Small intestine (tissue), 7 donors: ENCODE data around the gene MYO15A. TPM values are rescaled to one million over a fixed set of nuclear protein-coding genes. Genes with fewer than 3 reads are reported as not detected.

Source experiments
- DNase-seq, 2 donors: peaks; one replicate each; pipeline versions ENCODE4 v3.0.0 to v3.0.0-alpha.2; 2013
- FAIRE-seq: peaks from 2 replicates; lab custom pipeline; 2012; peaks lifted over from hg19 to GRCh38; lab: Jason Lieb, UNC
- H3K27ac ChIP-seq, 3 donors: one replicate each; pipeline ENCODE4 v1.5.1; 2013; ENCODE audit warnings: low read length in 2 of 3, mild to moderate bottlenecking in 2 of 3, control low read depth in 1 of 3, inconsistent platforms in 1 of 3, low read depth in 1 of 3, moderate library complexity in 1 of 3
- H3K27me3 ChIP-seq, 3 donors: one replicate each; pipeline ENCODE4 v1.6.1; 2013; ENCODE audit warnings: low read length in 3 of 3, inconsistent platforms in 1 of 3; ENCODE audit not compliant: control insufficient read depth in 3 of 3, insufficient read depth in 3 of 3
- H3K36me3 ChIP-seq, 3 donors: one replicate each; pipeline ENCODE4 v1.6.1; 2013; ENCODE audit warnings: low read length in 3 of 3, inconsistent platforms in 1 of 3, low read depth in 1 of 3, mild to moderate bottlenecking in 1 of 3, moderate library complexity in 1 of 3; ENCODE audit not compliant: control insufficient read depth in 3 of 3, insufficient read depth in 2 of 3
- H3K4me1 ChIP-seq, 3 donors: one replicate each; pipeline ENCODE4 v1.6.1; 2013; ENCODE audit warnings: low read length in 2 of 3, inconsistent platforms in 1 of 3, low read depth in 1 of 3, mild to moderate bottlenecking in 1 of 3, moderate library complexity in 1 of 3; ENCODE audit not compliant: control insufficient read depth in 3 of 3, insufficient read depth in 2 of 3
- H3K4me3 ChIP-seq, 3 donors: one replicate each; pipeline ENCODE4 v1.5.1; 2013; ENCODE audit warnings: low read length in 3 of 3, control low read depth in 1 of 3, inconsistent platforms in 1 of 3, low read depth in 1 of 3, mild to moderate bottlenecking in 1 of 3, moderate library complexity in 1 of 3
- H3K9me3 ChIP-seq, 2 donors: one replicate each; pipeline ENCODE4 v1.6.1; 2013; ENCODE audit warnings: low read depth in 1 of 2, low read length in 1 of 2; ENCODE audit not compliant: control insufficient read depth in 2 of 2, insufficient read depth in 1 of 2
- WGBS, 3 donors: extraction: QIAGEN DNeasy Blood & Tissue Kit; methylation state at CpG; one replicate each; pipeline ENCODE4 v1.1.7; 2013; 5-methylcytosine and 5-hydroxymethylcytosine counted together
- polyA plus RNA-seq, 4 donors: library from polyadenylated mRNA; stranded (reverse) in 3 of 4; unstranded in 1 of 4; fragments of 200-250 nt in 3 of 4; fragments of 120-200 nt in 1 of 4; gene quantifications; one replicate each; pipeline versions ENCODE4 v1.2.1 to v1.2.3, GENCODE V29; 2013
- donor health status: healthy with polysubstance abuse.
- donor health status: control.
- donor health status: control.
- donor health status: Bipolar disorder and iron deficiency.
- donor health status: healthy.

The MYO15A gene
- polyA plus RNA-seq, 4 donors: 0.22 to 2.7 (median 1.6) TPM

- peaks cover 0 to 17% of the 10 kb centered on the region in 2 donors for H3K9me3 ChIP-seq
- no peaks in the 10 kb centered on the region for H3K4me1 ChIP-seq
- no peak overlapping the region for H3K4me3 ChIP-seq
- DNase-seq (no peak), FAIRE-seq (no peak)
- no peaks in the 10 kb centered on the region for H3K27me3 ChIP-seq
- no peaks in the 10 kb centered on the region for H3K36me3 ChIP-seq
- 88 to 91% (median 91%) methylated on average over 33 of the region's 33 CpGs for WGBS, 3 donors
- no peak overlapping the region for H3K27ac ChIP-seq
These were observed 9.7 kb downstream of the MYO15A start for GRCh38 chr17:18117982-18118975.

- WGBS, 3 donors: 97% methylated on average over 48 to 57 of the region's 57 CpGs
- H3K36me3 ChIP-seq: no peaks in the 10 kb centered on the region
- DNase-seq (no peak), FAIRE-seq (no peak)
- no peak overlapping the region for H3K27ac ChIP-seq
- H3K27me3 ChIP-seq: peaks cover 0 to 1% (median 0%) of the 10 kb centered on the region in 3 donors
- no peaks in the 10 kb centered on the region for H3K4me1 ChIP-seq
- H3K9me3 ChIP-seq: peaks cover 0 to 17% of the 10 kb centered on the region in 2 donors
- H3K4me3 ChIP-seq: no peak overlapping the region
These were observed 10.7 kb downstream of the MYO15A start for GRCh38 chr17:18119166-18119745.

- Histone ChIP-seq H3K36me3 (no peaks in the 10 kb centered on the region), H3K9me3 (peaks cover 0 to 17% of the 10 kb centered on the region in 2 donors), H3K27me3 (peaks cover 0 to 2% (median 0%) of the 10 kb centered on the region in 3 donors), H3K4me3 (no peak overlapping the region), H3K4me1 (no peaks in the 10 kb centered on the region), H3K27ac (no peak overlapping the region)
- 96 to 98% (median 97%) methylated on average over 28 to 30 of the region's 30 CpGs for WGBS, 3 donors
- DNase-seq (no peak), FAIRE-seq (no peak)
These were observed 11.4 kb downstream of the MYO15A start for GRCh38 chr17:18119938-18120337.

- H3K4me3 ChIP-seq: no peak overlapping the region
- no peak for FAIRE-seq
- H3K4me1 ChIP-seq: no peaks in the 10 kb centered on the region
- H3K36me3 ChIP-seq: no peaks in the 10 kb centered on the region
- H3K27me3 ChIP-seq: peaks cover 0 to 2% (median 0%) of the 10 kb centered on the region in 3 donors
- no peak for DNase-seq
- no peak overlapping the region for H3K27ac ChIP-seq
- H3K9me3 ChIP-seq: peaks cover 0 to 17% of the 10 kb centered on the region in 2 donors
- 86 to 95% (median 93%) methylated on average over 39 to 68 of the region's 68 CpGs for WGBS, 3 donors
These were observed 12.0 kb downstream of the MYO15A start for GRCh38 chr17:18120461-18121017.

GRCh38 chr17:18121144-18121910, 12.8 kb downstream of the MYO15A start:
- Histone ChIP-seq H3K36me3 (no peaks in the 10 kb centered on the region), H3K4me3 (no peak overlapping the region), H3K4me1 (no peaks in the 10 kb centered on the region), H3K27me3 (peaks cover 0 to 2% (median 0%) of the 10 kb centered on the region in 3 donors), H3K9me3 (peaks cover 0 to 17% of the 10 kb centered on the region in 2 donors), H3K27ac (no peak overlapping the region)
- DNase-seq (no peak), FAIRE-seq (no peak)
- 90 to 92% (median 90%) methylated on average over 33 to 54 of the region's 54 CpGs for WGBS, 3 donors

GRCh38 chr17:18122990-18123753, 14.6 kb downstream of the MYO15A start:
- no peak overlapping the region for H3K4me3 ChIP-seq
- H3K4me1 ChIP-seq: no peaks in the 10 kb centered on the region
- no peak overlapping the region for H3K27ac ChIP-seq
- H3K27me3 ChIP-seq: peaks cover 0 to 2% (median 0%) of the 10 kb centered on the region in 3 donors
- no peaks in the 10 kb centered on the region for H3K36me3 ChIP-seq
- FAIRE-seq: no peak
- H3K9me3 ChIP-seq: peaks cover 0 to 17% of the 10 kb centered on the region in 2 donors
- WGBS, 3 donors: 79 to 85% (median 82%) methylated on average over 25 to 31 of the region's 31 CpGs
- no peak for DNase-seq

- Histone ChIP-seq H3K27ac (no peak overlapping the region), H3K36me3 (no peaks in the 10 kb centered on the region), H3K4me1 (no peaks in the 10 kb centered on the region), H3K27me3 (peaks cover 0 to 2% (median 0%) of the 10 kb centered on the region in 3 donors), H3K4me3 (no peak overlapping the region), H3K9me3 (peaks cover 0 to 7% of the 10 kb centered on the region in 2 donors)
- no peak for DNase-seq
- FAIRE-seq: no peak
- 72 to 75% (median 73%) methylated on average over 11 of the region's 11 CpGs for WGBS, 3 donors
These were observed 16.0 kb downstream of the MYO15A start for GRCh38 chr17:18124345-18125126.
